Epithelial cell of proximal tubule (primary cell): ENCODE measurements around the gene DAPL1. TPM values are rescaled to one million over a fixed set of nuclear protein-coding genes. Genes with fewer than 3 reads are reported as not detected.

Experiments
- DNase-seq: peaks from one replicate; pipeline ENCODE4 v3.0.0-alpha.2; 2011; ENCODE audit warnings: low read depth
- H3K4me3 ChIP-seq: 2 replicates; pipeline ENCODE4 v1.5.1; 2011; ENCODE audit warnings: low read depth, mild to moderate bottlenecking, low read length
- total RNA-seq: library from RNA; depleted of rRNA; stranded (reverse); fragments of >200 nt; gene quantifications from 2 replicates; pipeline ENCODE4 v1.2.3, GENCODE V29; 2015
- TF ChIP-seq, protein P1 (sequence below): conservative IDR thresholded peaks from 2 replicates; pipeline ENCODE4 v1.5.1; 2012; ENCODE audit warnings: low read depth, mild to moderate bottlenecking, low read length

DAPL1 gene
- total RNA-seq, 1 donor from 2014 or later: not detected

DNA sequence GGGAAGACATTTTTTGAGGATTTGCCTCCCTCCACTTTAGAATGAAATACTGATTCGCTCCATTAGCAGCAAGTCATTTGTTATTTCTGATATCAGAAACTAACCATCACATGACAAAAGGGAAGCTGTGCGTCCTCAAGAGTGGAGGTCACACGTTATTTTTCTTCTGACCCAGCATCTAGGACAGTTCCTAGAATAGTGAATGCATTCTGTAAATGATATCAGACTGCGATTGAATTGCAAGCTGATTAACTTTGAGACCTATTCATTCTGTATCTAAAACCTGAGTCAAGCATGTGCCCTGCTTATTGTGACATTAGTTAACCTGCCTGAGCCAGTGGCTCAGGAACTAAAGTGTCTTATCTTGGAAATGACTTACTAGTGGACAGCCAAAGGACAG is 10.1 kb downstream of the DAPL1 start:
- DNase-seq: no peak
- no peak overlapping the region for H3K4me3 ChIP-seq
- TF ChIP-seq, protein P1, sequence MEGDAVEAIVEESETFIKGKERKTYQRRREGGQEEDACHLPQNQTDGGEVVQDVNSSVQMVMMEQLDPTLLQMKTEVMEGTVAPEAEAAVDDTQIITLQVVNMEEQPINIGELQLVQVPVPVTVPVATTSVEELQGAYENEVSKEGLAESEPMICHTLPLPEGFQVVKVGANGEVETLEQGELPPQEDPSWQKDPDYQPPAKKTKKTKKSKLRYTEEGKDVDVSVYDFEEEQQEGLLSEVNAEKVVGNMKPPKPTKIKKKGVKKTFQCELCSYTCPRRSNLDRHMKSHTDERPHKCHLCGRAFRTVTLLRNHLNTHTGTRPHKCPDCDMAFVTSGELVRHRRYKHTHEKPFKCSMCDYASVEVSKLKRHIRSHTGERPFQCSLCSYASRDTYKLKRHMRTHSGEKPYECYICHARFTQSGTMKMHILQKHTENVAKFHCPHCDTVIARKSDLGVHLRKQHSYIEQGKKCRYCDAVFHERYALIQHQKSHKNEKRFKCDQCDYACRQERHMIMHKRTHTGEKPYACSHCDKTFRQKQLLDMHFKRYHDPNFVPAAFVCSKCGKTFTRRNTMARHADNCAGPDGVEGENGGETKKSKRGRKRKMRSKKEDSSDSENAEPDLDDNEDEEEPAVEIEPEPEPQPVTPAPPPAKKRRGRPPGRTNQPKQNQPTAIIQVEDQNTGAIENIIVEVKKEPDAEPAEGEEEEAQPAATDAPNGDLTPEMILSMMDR: no peak

DNA sequence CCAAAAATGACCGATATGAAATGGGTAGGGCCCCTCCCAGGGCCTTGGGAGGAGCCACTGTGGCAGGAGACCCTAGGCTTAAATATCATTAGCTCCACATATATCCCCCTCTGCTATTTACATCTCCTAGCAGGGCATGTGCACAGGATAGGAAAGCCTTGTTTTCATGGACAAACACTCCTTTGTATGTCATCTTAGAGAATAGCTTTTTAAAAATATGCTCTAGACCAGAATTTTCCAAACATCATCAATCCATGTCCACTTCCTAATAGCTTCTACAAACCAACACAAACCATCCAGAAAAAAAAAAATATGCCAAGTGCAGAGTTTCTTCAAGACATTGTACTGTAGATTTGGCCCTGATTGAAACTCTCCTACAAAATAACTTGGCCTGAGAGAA is 10.8 kb downstream of the DAPL1 start:
- DNase-seq: no peak
- TF ChIP-seq, protein P1: no peak
- H3K4me3 ChIP-seq: no peak overlapping the region

DNA sequence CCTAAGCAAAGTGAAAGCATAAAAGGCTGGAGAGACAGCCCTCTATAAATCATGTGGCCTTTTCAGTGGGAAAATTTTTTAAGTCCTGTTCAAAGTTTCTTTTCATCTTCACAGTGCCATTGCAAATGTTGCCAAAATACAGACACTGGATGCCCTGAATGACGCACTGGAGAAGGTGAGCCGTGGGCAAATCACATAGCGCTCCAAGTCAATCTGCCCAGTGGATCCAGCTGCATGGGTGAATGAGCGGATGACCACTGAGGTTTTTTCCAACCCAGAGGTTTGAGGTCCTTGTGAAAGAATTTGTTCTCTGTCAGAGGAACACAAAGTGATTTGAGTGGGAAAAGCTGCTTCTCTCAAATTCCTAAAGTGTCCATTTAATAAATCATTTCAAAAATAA is 11.8 kb downstream of the DAPL1 start:
- no peak for DNase-seq
- H3K4me3 ChIP-seq: no peak overlapping the region
- TF ChIP-seq, protein P1: no peak

DNA sequence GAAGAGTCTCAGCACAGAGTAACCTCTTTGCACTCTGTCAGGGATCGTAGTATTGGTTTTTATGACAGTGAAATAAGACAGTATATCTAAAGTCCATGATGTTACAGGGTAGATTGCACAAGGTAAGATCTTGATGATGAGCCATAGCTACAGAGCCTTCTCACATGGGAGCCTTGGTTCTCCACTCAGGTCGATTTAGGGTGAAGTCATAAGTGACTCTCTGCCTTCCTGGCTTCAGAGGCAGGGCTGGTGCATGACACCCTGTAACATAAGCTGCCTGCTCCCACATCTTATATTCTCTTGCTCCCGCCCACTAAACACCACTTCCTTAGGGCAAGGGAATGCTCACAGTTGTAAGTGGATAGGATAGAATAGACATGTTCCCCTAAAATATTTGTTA is 13.3 kb downstream of the DAPL1 start:
- TF ChIP-seq, protein P1: no peak
- H3K4me3 ChIP-seq: no peak overlapping the region
- no peak for DNase-seq

DNA sequence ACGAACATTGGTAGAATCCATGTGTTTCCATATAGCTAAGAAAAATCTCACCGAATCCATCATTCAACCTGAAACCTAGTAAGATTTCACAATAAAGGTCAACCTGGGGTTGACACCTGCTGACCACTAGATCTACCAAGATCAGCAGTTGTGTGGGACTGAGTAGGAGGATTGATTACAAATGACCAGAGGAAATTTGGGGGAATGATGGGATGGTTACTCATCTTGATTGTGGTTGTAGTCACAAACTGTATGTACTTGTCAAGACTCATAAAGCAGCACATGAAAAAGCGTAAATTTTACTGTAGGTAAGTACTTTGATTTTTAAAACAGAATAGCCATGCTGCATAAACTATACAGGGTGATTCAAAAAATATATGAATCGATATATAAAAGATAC is 14.7 kb downstream of the DAPL1 start:
- DNase-seq: no peak

DNA sequence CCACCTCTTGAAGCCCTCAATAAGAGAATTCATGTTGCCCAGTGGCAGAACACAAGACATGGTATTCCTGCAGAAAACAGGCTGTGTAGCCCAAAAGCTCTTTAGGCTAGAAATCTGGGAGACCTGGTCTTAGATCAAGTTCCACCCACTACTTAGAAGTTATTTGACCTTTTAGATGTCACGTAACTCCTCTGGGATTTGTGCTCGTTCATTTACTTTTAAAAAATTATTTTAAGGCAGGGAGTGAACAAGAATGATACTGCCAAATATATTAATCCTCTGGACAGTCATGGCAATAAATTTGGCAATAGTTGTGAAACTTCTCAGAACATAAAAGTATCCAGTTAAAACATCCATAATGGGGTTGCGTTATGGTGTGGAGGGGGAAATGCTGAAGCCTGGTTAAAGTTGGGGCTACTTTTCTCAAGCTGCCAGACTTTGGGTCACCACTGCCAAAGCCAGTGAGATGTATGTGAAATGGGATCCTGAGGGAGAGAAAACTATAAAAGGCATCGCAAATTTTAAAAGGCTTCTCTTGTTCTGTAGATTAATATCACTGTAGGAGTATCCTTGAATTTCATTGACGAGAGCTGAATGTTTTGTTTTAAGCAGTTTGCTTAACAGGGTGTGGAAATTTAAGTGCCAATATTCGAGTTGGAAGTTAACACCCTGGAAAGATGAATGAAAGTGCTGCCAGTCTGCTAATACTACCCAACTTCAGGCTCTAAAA is 15.8 kb downstream of the DAPL1 start:
- DNase-seq: no peak
- no peak overlapping the region for H3K4me3 ChIP-seq
- TF ChIP-seq, protein P1: no peak

More for the DNA sequence above, 14.7 kb downstream of the DAPL1 start:
- H3K4me3 ChIP-seq: no peak overlapping the region
- TF ChIP-seq, protein P1: no peak

DNA sequence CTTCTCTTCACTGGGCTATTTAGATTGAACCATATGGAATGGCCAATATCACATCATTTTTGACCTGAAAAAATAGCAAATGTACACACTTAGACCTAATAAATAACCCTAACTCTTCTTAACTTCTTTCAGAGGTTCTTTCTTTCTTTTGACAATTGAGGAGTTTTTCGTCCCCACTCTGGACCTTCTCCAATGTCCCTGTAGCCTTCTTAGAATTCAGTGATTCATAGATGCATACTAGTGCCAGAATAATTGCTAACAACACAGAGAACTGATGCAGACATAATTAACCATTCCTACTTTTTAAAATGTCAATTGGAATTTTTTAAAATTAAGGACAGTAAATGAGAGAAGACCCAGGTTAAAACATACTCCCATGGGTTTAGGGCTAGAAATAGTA is 20.0 kb downstream of the DAPL1 start:
- no peak for DNase-seq
- no peak overlapping the region for H3K4me3 ChIP-seq
- TF ChIP-seq, protein P1: no peak
